GM19395 (cell line): ENCODE data around the gene DGKK.
"Not testable (repeated sequence)": the region's sequence is repeated elsewhere in the genome, so short reads cannot be mapped to it uniquely, and the experiment has no call there.

Experiments
- ATAC-seq: cut with Tn5 transposase; IDR thresholded peaks from one replicate; pipeline ENCODE4 v1.9.1; 2021; ENCODE audit warnings: mild to moderate bottlenecking, moderate library complexity; ENCODE audit not compliant: unreplicated experiment

The DGKK gene

DNA sequence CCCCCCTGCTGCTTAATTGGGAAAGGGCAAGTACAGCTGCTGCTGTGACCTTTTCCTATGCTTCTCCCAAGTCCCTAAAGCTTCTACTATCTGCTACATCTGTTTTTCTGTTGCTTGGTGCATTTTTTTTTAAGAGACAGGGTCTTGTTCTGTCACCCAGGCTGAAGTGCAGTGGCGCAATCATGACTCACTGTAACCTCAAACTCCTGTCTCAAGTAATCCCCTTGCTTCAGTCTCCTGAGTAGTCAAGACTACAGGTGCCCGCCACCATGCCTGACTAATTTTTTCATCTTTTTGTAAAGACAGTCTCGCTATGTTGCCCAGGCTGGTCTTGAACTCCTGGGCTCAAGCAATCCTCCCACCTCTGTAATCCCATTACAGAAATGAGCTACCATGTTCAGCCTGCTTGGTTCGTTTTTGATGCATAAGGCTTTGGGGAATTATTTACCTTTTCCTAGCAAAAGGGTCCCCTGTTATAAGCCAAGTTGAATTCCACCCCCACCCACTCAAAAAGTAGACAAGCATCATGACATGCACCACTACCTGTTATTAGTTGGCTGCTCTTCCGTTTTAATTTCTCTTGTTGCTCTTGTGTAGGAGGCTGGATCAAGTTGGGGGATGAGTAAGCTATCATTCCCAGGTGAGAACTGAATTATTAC is 39.6 kb downstream of the DGKK start:
- ATAC-seq, result no peak

DNA sequence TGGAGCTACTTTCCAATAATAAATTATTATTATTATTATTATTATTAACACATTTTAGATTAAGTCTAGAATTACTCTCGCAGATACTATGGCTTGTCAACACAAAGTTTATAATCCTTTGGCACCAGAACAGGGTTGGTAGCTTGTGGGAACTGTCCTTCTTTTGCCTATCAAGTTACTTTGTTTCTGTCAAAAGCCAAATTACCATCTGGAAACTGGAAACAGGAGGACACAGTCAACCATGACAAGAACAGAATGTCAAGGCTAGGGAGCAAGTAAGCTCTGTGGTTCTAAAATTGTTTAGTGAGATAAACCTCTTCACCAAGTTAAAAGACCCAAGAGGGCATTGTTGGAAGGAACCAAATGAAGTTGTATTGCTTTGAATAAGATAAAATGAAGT is 42.5 kb downstream of the DGKK start:
- ATAC-seq, result no peak

DNA sequence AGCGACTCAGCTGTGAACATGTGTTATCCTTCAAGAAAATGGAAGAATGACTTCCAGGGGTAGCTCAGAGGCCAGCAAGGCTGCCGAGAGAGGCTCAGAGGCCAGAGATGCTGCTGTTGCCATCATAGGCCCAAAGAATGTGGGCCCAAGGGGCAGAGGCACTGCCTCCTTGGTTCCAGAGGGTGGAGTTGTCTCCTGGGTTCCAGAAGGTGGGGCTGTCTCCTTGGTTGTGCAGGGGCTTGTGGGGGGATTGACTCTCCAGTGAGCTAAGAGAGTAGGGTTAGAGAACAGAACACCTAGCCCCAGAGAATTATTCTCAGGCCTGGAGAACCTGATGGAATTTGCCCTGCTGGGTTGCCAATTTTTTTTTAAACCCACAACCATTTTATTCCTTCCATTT is 62.6 kb downstream of the DGKK start:
- ATAC-seq, result no peak

DNA sequence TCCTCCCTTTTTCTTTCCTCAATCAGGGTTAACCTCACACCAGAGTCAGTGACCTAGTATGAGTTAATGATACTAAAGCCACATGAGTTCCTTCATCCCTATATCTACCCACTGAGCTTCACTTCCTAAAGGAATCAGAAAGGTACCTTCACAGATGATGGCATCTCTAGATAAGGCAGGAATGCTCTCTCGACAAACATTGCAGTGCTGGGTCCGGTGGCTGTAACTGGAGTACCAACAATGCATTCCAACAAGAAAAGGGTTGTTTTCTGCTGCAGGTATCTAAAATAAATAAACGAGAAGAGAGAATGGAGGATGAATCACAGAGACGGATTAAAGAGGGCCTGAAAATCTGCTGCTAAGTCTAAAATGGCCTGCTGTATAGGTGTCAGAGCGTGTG is 66.7 kb downstream of the DGKK start:
- ATAC-seq, result no peak

DNA sequence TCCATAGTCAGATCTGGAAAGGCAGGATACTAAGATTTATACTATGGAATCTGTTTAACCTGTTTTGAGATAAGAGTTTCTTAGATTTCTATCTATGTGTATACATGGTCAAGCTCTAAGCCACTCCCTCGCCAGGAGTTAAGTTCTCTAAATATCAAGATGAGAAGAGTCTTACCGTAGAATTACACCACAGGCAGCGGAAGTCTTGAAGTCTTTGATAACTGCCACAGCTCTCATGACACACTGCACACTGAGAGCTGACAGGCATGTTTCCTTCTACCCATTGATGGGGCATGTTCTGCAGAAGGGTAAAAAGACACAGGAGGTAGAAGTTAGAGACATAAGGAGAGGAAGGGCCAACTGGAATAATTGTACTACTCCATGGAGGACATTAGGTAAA is 67.7 kb downstream of the DGKK start:
- ATAC-seq, result no peak

DNA sequence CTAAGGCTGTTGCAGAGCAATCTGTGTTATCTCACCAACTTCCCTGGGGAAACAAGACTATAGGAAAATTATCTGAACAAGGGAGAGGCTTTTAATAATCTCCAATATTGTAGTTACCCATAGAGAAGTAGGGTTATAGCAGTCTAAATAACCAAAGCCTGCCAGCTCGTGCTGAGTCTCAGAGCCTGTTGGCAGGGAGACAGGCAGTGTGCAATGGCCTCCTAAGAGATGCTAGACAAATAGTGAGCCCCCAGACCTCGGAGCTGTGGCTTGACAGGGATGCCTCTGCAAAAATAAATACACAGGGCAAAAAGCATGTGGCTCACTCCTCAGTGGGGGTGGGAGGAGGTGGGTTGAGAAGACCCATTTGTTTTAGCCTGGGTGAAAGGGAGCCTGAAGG is 76.7 kb downstream of the DGKK start:
- ATAC-seq, result no peak

DNA sequence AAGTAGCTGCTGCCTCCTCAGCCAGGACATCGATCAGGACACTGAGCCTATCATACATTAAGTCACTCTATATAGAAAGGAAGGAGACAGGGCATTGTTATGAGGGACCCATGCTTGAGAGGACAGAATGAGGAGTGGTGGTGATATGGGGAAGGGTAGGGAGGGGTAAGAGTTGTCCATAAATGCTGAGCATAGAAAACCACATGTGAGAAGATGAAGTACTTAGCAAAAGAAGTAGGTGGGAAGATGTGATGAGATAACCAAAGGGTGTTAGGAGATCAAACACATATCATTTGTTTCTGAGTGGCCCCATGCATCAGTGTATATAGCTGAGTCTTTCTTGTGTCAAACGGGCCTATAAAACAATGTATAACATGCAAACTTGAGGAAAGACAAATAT is 84.1 kb downstream of the DGKK start:
- ATAC-seq, result no peak

DNA sequence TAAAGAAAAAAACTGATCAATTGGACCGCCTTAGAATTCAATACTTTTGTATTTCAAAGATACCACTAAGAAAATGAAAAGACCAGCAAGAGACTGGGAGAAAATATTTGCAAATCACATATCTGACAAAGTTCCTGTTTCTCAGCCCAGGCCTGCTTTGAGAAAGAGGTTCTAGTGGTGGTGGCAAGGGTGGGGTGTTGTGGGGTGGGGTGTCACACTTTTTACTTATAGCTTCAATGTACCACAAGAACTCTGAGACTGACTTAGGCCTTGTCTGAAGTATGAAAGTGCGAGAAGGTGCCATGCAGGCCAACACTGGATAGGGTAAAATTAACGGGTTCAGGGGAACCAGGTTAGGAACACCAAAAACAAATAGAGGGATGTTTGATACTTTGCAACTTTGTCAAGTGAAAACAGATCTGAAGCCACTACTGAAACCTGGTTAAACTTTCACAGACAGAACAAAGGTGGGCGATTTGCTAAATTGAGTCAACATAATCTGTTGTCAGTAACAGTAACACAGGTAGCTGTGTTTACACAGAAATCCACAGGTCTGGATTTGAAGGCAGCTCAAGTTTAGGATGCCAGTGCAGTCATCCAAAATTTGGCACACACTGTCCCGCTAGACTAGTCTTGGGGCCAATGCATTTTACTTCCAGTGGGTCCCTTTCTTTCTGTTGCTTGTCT is 88.8 kb downstream of the DGKK start:
- ATAC-seq, result no peak

DNA sequence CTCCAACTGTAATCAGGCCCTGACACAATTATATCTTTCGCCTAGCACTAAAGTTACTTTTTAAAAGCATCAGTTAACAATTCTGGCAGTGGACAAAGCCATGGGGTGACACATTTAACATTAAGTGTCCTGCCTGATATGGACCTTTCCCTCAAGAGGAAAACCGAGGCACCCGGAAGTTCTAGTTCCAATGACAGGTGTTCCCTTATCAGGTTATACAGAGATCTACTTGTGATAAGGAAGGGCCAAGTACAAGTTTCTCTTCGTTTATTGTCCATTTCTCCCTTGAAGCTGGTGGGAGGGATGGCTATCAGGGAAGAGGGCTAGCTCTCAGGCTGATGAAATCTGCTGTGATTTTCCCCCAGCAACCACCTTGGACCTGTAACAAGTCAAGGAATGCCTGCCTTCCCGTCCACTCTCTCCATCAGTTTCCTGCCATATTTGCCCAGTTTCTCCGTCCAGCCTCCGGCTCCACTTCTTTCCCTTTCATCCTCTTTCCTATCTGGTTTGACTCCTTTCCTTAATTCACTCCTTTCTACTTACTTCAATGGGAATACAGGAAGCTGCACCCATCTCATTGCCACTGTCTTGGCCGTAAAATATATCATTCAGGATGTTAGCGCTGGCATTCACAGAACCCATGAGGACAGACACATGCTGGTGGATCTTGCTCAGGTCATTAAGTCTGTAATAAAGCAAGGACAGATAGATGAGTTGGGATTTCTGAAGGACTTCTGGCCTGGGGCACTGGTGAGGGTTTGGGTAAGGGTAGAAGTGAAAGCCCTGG is 95.0 kb downstream of the DGKK start:
- no peak for ATAC-seq

DNA sequence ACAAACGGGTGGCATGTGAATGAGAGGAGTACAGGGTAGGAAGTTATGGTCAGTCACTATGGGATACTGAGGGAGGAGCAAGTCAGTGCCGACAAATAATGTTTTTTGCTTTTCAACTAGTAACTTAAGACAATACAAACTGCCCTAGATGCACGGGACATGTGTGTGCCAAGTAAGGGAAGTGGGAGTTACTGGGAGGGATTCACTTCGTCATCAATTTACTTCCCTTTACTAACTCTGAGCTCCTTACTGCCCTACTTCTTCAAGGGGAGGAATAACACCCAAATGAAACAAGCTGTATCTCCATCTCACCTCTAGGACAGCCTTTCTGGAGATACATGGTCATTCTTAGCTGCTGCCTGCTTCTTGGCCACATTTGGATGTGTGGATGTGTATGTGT is 97.7 kb downstream of the DGKK start:
- no peak for ATAC-seq

DNA sequence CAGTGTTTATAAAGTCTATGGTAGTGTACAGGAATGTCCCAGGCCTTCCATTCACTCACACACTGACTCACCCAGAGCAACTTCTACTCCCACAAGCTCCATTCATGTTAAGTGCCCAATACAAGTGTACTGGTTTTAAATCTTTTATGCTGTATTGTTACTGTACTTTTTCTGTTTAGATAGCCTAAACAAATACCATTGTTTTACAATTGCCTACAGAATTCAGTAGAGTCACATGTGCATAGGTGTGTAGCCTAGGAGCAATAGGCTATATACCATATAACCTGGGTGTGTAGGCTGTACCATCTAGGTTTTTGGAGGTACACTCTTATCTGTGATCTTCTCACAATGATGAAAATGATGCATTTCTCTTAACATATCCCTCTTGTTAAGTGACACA is 126.7 kb downstream of the DGKK start:
- no peak for ATAC-seq

DNA sequence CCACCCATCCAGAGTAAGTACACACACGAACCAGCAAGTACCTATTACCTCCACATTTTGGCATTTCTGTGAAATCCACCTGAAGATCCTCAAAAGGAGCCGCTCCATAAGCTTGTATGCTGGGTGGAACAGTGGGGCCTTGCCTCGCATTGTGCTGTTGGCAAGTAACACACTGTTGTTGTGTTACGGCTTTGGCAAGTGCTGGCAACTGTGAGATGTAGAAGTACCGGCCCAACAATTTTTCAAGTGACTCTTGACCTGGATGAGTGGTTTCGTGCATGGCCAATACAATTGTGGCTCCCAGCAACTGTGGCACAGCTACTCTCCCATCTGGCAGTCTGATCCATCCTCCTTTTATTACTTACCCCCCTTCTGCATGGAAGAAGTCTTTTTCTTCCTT is 137.3 kb downstream of the DGKK start:
- ATAC-seq, result no peak

DNA sequence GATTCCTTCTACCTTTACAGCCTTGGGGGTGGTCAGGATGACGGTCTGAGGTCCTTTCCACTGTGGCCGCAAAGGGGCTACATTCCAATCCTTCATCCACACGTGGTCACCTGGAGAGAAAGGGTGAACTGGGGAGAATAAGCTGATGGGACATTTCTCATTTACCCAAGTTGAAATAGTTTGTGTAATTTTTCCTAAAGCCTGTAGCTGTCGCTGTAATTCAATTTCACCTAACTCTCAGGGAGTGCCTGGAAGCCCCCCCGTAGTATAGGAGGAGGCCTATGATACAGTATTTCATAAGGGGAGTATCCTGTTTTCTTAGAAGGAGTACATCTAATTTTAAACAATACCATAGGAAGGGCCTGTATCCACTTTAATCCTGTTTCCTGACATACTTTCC is 138.0 kb downstream of the DGKK start:
- not testable (repeated sequence) for ATAC-seq

DNA sequence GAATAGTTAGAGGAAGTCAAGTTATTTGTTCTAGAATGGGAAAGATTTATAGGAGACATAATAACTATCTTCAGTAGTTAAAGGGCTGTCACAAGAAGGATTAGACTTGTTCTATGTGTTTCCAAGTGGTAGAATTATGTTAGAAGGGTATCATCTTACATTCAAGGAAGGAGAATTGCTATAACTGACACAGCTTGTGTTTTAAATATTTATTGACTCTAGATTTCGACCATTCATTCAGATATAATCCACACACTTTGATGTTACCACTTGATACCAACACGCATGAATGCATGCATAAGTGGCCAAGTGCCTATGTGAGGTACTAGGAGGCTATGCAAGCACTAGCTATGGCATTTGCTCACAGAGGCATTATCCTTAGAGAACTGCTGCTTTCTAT is 143.4 kb downstream of the DGKK start:
- no peak for ATAC-seq
